Measurements from ENCODE around the gene SET. TPM values are rescaled to one million over a fixed set of nuclear protein-coding genes. Genes with fewer than 3 reads are reported as not detected.

Gene SET
- total RNA-seq, 2 experiments from 2014 or later = 749 to 755 TPM

- Mint-ChIP-seq H3K4me1 (ENCODE audit: low read depth) (no peaks in the 10 kb centered on the region), H3K36me3 (ENCODE audit: low read depth) (peaks cover 4% of the 10 kb centered on the region), H3K9me3 (no peaks in the 10 kb centered on the region), H3K27ac (no peak overlapping the region), H3K27me3 (no peaks in the 10 kb centered on the region), H3K4me3 (no peak overlapping the region)
- ATAC-seq = no peak
- CTCF ChIA-PET = no interaction called here
- intact Hi-C loops (cut with micrococcal nuclease) = no loop called here
- DNase-seq = no peak
- TF ChIP-seq CTCF (IDR thresholded peaks at IDR 0.05) = no peak
- POLR2A ChIA-PET = interaction anchor here (1.3 kb wide), 1 partner anchor 10 kb away, joined by 3 read pairs; no protein-coding TSS in a partner anchor
Measured at GRCh38 chr9:128743421-128743820, 54.4 kb downstream of the SET start.

Other genes with a start within 250 kb of the SET start
- gene ODF2, start 233.2 kb upstream of the SET start, total RNA-seq = 10 to 100 TPM; 79.3 to 83.6 TPM
- gene GLE1, start 184.5 kb upstream of the SET start, total RNA-seq = 10 to 100 TPM; 46.8 to 48.2 TPM
- gene SPTAN1, start 136.6 kb upstream of the SET start, total RNA-seq = 100 to 1,000 TPM; 178 to 183 TPM
- 10 to 100 TPM; 24.3 to 25.6 TPM for gene DYNC2I2, start 32.4 kb upstream of the SET start, total RNA-seq
- 10 to 100 TPM in 1 of 2 experiments, 1 to 10 TPM in 1; 9.3 to 10.7 TPM for gene PKN3, start 13.3 kb downstream of the SET start, total RNA-seq
- gene ZDHHC12, start 34.9 kb downstream of the SET start, total RNA-seq = 10 to 100 TPM; 44.9 to 48.7 TPM
- 10 to 100 TPM; 14.9 to 17.8 TPM for gene ZER1, start 82.7 kb downstream of the SET start, total RNA-seq
- gene TBC1D13, start 98.0 kb downstream of the SET start, total RNA-seq = 10 to 100 TPM; 11.7 to 12.5 TPM
- gene ENDOG, start 129.3 kb downstream of the SET start, total RNA-seq = 10 to 100 TPM; 21.8 to 23.9 TPM
- 10 to 100 TPM; 85.9 to 91.2 TPM for gene SPOUT1, start 140.6 kb downstream of the SET start, total RNA-seq
- gene KYAT1, start 192.7 kb downstream of the SET start, total RNA-seq = 10 to 100 TPM; 17.0 to 18.6 TPM
- gene LRRC8A, start 192.9 kb downstream of the SET start, total RNA-seq = 10 to 100 TPM; 15.1 to 16.2 TPM
- 1 to 10 TPM in 1 of 2 experiments, under 1 TPM in 1; 0.61 to 1.5 TPM for gene PHYHD1, start 231.8 kb downstream of the SET start, total RNA-seq

All from activated CD8-positive, alpha-beta T cell treated with anti-CD3 and anti-CD28 coated beads for 36 hours (primary cell).